ENCODE results near the gene GBX1. TPM values are rescaled to one million over a fixed set of nuclear protein-coding genes. Genes with fewer than 3 reads are reported as not detected.

Gene GBX1
- total RNA-seq, 1 experiment from 2014 or later, result not detected

DNA sequence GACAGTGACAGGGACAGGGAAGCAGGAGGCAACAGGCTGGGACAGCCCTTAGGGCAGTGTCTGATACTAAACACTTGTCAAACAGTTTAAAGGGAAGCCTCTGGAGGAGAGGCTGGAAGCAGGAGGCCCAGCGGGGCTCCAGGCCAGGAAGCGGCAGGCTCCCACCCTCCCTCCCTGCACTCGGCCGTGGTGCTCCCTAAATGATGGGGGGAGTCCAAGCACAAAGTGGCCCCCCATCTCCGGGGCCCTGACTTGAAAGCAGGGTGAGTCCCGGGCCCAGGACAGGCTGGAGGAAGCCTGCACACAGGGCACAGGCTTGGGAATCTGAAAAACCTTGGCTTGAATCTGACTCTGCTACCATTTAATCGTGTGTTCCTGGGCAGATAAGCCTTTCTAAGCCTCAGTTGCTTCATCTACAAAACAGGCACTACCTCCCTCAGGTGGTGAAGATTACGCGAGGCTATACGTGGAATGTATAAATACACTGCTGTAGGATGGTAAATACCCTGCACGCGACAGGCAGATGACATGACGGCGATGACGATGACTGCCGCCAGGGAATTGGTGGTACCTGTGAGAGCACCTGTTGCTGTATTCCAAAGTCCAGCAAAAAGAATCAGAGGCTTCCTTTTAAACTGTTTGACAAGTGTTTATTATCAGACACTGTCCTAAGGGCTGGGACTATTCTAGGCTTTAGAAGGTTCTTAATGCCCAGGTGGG lies 34.1 kb downstream of the GBX1 start:
- CTCF ChIA-PET, result interaction anchor here (1.3 kb wide), 1 partner anchor 9 kb away, joined by 3 read pairs; no protein-coding TSS in a partner anchor
- POLR2A ChIA-PET, result no interaction called here
- H3K36me3 Mint-ChIP-seq, result peaks cover 26% of the 10 kb centered on the region

GRCh38 chr7:151132461-151133205 lies 34.9 kb downstream of the GBX1 start:
- POLR2A ChIA-PET, result no interaction called here
- TF ChIP-seq ZNF396 (CRISPR knock-in tag; IDR thresholded peaks at IDR 0.05; ENCODE audit: borderline replicate concordance) (no peak), ZNF219 (CRISPR knock-in tag; IDR thresholded peaks at IDR 0.05; ENCODE audit: borderline replicate concordance) (no peak), ZNF281 (CRISPR knock-in tag; IDR thresholded peaks at IDR 0.05) (no peak), SMAD4 (CRISPR knock-in tag; IDR thresholded peaks at IDR 0.05) (no peak), ARID4B (CRISPR knock-in tag; IDR thresholded peaks at IDR 0.05; ENCODE audit: borderline replicate concordance) (no peak), CBFB (CRISPR knock-in tag; IDR thresholded peaks at IDR 0.05; ENCODE audit: low read depth) (no peak), NR1H2 (CRISPR knock-in tag; IDR thresholded peaks at IDR 0.05) (no peak), NFE2L1 (CRISPR knock-in tag; IDR thresholded peaks at IDR 0.05) (no peak), EMX1 (CRISPR knock-in tag; IDR thresholded peaks at IDR 0.05) (no peak), ZSCAN18 (CRISPR knock-in tag; IDR thresholded peaks at IDR 0.05) (no peak), ZNF263 (CRISPR knock-in tag; IDR thresholded peaks at IDR 0.05; ENCODE audit: low read depth) (no peak)
- TF ChIP-seq, protein P1, sequence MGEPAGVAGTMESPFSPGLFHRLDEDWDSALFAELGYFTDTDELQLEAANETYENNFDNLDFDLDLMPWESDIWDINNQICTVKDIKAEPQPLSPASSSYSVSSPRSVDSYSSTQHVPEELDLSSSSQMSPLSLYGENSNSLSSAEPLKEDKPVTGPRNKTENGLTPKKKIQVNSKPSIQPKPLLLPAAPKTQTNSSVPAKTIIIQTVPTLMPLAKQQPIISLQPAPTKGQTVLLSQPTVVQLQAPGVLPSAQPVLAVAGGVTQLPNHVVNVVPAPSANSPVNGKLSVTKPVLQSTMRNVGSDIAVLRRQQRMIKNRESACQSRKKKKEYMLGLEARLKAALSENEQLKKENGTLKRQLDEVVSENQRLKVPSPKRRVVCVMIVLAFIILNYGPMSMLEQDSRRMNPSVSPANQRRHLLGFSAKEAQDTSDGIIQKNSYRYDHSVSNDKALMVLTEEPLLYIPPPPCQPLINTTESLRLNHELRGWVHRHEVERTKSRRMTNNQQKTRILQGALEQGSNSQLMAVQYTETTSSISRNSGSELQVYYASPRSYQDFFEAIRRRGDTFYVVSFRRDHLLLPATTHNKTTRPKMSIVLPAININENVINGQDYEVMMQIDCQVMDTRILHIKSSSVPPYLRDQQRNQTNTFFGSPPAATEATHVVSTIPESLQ (CRISPR knock-in tag; IDR thresholded peaks at IDR 0.05), result no peak
- TF ChIP-seq, protein P2, sequence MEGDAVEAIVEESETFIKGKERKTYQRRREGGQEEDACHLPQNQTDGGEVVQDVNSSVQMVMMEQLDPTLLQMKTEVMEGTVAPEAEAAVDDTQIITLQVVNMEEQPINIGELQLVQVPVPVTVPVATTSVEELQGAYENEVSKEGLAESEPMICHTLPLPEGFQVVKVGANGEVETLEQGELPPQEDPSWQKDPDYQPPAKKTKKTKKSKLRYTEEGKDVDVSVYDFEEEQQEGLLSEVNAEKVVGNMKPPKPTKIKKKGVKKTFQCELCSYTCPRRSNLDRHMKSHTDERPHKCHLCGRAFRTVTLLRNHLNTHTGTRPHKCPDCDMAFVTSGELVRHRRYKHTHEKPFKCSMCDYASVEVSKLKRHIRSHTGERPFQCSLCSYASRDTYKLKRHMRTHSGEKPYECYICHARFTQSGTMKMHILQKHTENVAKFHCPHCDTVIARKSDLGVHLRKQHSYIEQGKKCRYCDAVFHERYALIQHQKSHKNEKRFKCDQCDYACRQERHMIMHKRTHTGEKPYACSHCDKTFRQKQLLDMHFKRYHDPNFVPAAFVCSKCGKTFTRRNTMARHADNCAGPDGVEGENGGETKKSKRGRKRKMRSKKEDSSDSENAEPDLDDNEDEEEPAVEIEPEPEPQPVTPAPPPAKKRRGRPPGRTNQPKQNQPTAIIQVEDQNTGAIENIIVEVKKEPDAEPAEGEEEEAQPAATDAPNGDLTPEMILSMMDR (IDR thresholded peaks at IDR 0.05), result no peak

More for the DNA sequence above, 34.1 kb downstream of the GBX1 start:
- H3K9me3 Mint-ChIP-seq, result no peaks in the 10 kb centered on the region
- no peak overlapping the region for H3K4me3 Mint-ChIP-seq
- TF ChIP-seq, protein P3, sequence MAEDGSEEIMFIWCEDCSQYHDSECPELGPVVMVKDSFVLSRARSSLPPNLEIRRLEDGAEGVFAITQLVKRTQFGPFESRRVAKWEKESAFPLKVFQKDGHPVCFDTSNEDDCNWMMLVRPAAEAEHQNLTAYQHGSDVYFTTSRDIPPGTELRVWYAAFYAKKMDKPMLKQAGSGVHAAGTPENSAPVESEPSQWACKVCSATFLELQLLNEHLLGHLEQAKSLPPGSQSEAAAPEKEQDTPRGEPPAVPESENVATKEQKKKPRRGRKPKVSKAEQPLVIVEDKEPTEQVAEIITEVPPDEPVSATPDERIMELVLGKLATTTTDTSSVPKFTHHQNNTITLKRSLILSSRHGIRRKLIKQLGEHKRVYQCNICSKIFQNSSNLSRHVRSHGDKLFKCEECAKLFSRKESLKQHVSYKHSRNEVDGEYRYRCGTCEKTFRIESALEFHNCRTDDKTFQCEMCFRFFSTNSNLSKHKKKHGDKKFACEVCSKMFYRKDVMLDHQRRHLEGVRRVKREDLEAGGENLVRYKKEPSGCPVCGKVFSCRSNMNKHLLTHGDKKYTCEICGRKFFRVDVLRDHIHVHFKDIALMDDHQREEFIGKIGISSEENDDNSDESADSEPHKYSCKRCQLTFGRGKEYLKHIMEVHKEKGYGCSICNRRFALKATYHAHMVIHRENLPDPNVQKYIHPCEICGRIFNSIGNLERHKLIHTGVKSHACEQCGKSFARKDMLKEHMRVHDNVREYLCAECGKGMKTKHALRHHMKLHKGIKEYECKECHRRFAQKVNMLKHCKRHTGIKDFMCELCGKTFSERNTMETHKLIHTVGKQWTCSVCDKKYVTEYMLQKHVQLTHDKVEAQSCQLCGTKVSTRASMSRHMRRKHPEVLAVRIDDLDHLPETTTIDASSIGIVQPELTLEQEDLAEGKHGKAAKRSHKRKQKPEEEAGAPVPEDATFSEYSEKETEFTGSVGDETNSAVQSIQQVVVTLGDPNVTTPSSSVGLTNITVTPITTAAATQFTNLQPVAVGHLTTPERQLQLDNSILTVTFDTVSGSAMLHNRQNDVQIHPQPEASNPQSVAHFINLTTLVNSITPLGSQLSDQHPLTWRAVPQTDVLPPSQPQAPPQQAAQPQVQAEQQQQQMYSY (CRISPR knock-in tag; IDR thresholded peaks at IDR 0.05), result no peak
- peak; percentile 87 for TF ChIP-seq ZNF317 (CRISPR knock-in tag; IDR thresholded peaks at IDR 0.05; ENCODE audit: borderline replicate concordance, low read depth)
- H3K27ac Mint-ChIP-seq, result no peak overlapping the region
- DNase-seq (ENCODE audit: low spot score) (no peak), ATAC-seq (no peak)
- peaks cover 9% of the 10 kb centered on the region for H3K4me1 Mint-ChIP-seq
- H3K27me3 Mint-ChIP-seq (ENCODE audit: low read depth), result no peaks in the 10 kb centered on the region

More at GRCh38 chr7:151132461-151133205, 34.9 kb downstream of the GBX1 start:
- no peak for ATAC-seq
- no peaks in the 10 kb centered on the region for H3K9me3 Mint-ChIP-seq
- CTCF ChIA-PET, result interaction anchor here (1.3 kb wide), 1 partner anchor 9 kb away, joined by 3 read pairs; no protein-coding TSS in a partner anchor
- no peak overlapping the region for H3K4me3 Mint-ChIP-seq
- DNase-seq (ENCODE audit: low spot score), result no peak
- H3K36me3 Mint-ChIP-seq, result peaks cover 31% of the 10 kb centered on the region
- peaks cover 8% of the 10 kb centered on the region for H3K4me1 Mint-ChIP-seq
- no peak overlapping the region for H3K27ac Mint-ChIP-seq
- H3K27me3 Mint-ChIP-seq (ENCODE audit: low read depth), result no peaks in the 10 kb centered on the region
